Lower lobe of right lung (tissue), 2 donors: ENCODE results near the gene SHISA6. TPM values are rescaled to one million over a fixed set of nuclear protein-coding genes. Genes with fewer than 3 reads are reported as not detected.

Source experiments
- ATAC-seq, 2 donors: fragments of 200-7000 bp; cut with Tn5 transposase; one replicate each; pipeline ENCODE4 v1.9.1; 2020 to 2022; ENCODE audit warnings: mild to moderate bottlenecking in 2 of 2, moderate library complexity in 2 of 2
- DNase-seq: peaks from one replicate; pipeline ENCODE4 v3.0.0-alpha.2; 2020
- H3K27ac ChIP-seq: fragments of 200-600 bp; one replicate; pipeline ENCODE4 v1.8.0; 2022
- H3K27me3 ChIP-seq: fragments of 200-600 bp; one replicate; pipeline ENCODE4 v1.8.0; 2022; ENCODE audit warnings: low read depth
- H3K36me3 ChIP-seq: fragments of 200-600 bp; one replicate; pipeline ENCODE4 v1.8.0; 2022; ENCODE audit warnings: mild to moderate bottlenecking
- H3K4me1 ChIP-seq: fragments of 200-600 bp; one replicate; pipeline ENCODE4 v1.8.0; 2022
- H3K4me3 ChIP-seq: fragments of 200-600 bp; one replicate; pipeline ENCODE4 v1.8.0; 2022; ENCODE audit warnings: mild to moderate bottlenecking
- H3K9me3 ChIP-seq: fragments of 200-600 bp; one replicate; pipeline ENCODE4 v1.8.0; 2022
- CTCF ChIP-seq: fragments of 200-600 bp; IDR thresholded peaks from one replicate; pipeline ENCODE4 v1.8.0; 2022; ENCODE audit warnings: antibody characterized with exemption, mild to moderate bottlenecking
- intact Hi-C: fragments of 100-400 bp; cut with DNase I; formaldehyde crosslinking; loops from one replicate; pipeline ENCODE4 v1.11.0; 2022
- total RNA-seq: library from RNA; stranded (reverse); fragmentation: NEBNext Ultra II Directional; extraction: Animal tissue kit (Norgen Biotek cat#: 25700); gene quantifications from one replicate; pipeline ENCODE4 v1.2.1, GENCODE V29; 2021
- donor health status: DM: no; HTN: yes; CAD: no; lungs with severe emphysema.

Gene SHISA6
- total RNA-seq, 1 donor from 2014 or later, result 0.44 TPM

- Histone ChIP-seq H3K36me3 (no peaks in the 10 kb centered on the region), H3K9me3 (peaks cover 13% of the 10 kb centered on the region), H3K27me3 (no peaks in the 10 kb centered on the region), H3K27ac (no peak overlapping the region), H3K4me3 (no peak overlapping the region), H3K4me1 (no peaks in the 10 kb centered on the region)
- ATAC-seq (peak; percentile 46 to 74), DNase-seq (no peak)
- intact Hi-C loops, result no loop called here
- TF ChIP-seq CTCF, result no peak
These were observed 163.6 kb downstream of the SHISA6 start for GRCh38 chr17:11404431-11405276.

DNA sequence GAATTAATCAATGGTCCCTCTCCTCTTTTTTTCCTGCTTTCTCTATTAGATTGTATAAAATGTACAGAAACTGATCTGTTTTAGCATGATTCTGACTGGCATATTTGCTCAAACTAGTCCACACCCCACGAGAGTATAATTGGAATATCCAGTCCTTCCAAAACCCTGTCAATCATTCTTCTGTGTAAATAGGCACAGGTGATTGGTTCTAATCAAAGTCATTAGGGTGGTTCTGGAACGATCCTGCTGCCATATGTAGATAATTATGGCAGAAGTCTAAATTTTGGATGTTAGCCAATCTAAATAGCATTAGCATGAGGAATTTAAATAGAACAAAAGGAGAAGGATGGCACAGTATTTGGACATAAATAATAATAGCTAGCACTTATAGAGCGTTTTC, 165.7 kb downstream of the SHISA6 start:
- no peak for ATAC-seq
- no peak for DNase-seq
- intact Hi-C loops, result no loop called here
- TF ChIP-seq CTCF, result no peak
- Histone ChIP-seq H3K9me3 (peaks cover 13% of the 10 kb centered on the region), H3K36me3 (no peaks in the 10 kb centered on the region), H3K4me3 (no peak overlapping the region), H3K4me1 (no peaks in the 10 kb centered on the region), H3K27me3 (no peaks in the 10 kb centered on the region), H3K27ac (no peak overlapping the region)

- no peak overlapping the region for H3K4me3 ChIP-seq
- H3K27me3 ChIP-seq, result no peaks in the 10 kb centered on the region
- intact Hi-C loops, result no loop called here
- no peak for TF ChIP-seq CTCF
- H3K9me3 ChIP-seq, result no peaks in the 10 kb centered on the region
- no peaks in the 10 kb centered on the region for H3K36me3 ChIP-seq
- no peak overlapping the region for H3K27ac ChIP-seq
- DNase-seq, result no peak
- H3K4me1 ChIP-seq, result no peaks in the 10 kb centered on the region
- ATAC-seq, result peak in 1 of 2 donors; percentile 32
These were observed 171.6 kb downstream of the SHISA6 start for GRCh38 chr17:11412654-11413053.

DNA sequence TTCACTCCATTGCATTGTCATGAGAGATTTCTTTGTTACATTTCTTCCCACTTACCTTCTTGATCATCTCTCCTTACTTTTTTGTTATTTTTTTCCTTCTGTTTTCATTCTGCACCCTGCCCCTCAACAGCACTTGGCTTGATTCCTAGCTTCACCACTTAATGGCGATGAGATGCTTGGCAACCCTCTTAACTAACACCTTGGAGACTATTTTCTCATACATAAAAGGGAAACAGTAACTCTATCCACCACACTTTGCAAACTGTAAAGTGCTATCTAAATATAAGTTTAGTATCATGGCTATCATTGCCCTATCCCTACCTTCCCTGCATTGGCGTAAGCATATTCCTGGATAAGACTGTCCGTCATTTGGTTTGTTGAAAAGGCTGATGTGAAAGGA, 177.3 kb downstream of the SHISA6 start:
- intact Hi-C loops, result no loop called here
- DNase-seq (no peak), ATAC-seq (no peak)
- no peaks in the 10 kb centered on the region for H3K9me3 ChIP-seq
- H3K4me3 ChIP-seq, result no peak overlapping the region
- no peak overlapping the region for H3K27ac ChIP-seq
- no peaks in the 10 kb centered on the region for H3K27me3 ChIP-seq
- no peaks in the 10 kb centered on the region for H3K4me1 ChIP-seq
- H3K36me3 ChIP-seq, result no peaks in the 10 kb centered on the region
- no peak for TF ChIP-seq CTCF

- DNase-seq (no peak), ATAC-seq (no peak)
- Histone ChIP-seq H3K27me3 (no peaks in the 10 kb centered on the region), H3K36me3 (no peaks in the 10 kb centered on the region), H3K27ac (no peak overlapping the region), H3K4me3 (no peak overlapping the region), H3K4me1 (no peaks in the 10 kb centered on the region), H3K9me3 (no peaks in the 10 kb centered on the region)
- no peak for TF ChIP-seq CTCF
- intact Hi-C loops, result no loop called here
These were observed 189.7 kb downstream of the SHISA6 start for GRCh38 chr17:11430751-11431150.
